ENCODE results near the gene ACER3. TPM values are rescaled to one million over a fixed set of nuclear protein-coding genes. Genes with fewer than 3 reads are reported as not detected.

ACER3 gene
- total and polyA plus RNA-seq, 2 of the 4 experiments (the other 2 are of a cell fraction): 3.5 to 10.0 TPM

- POLR2A ChIA-PET (ENCODE audit: unreplicated experiment): no interaction called here
- H3K4me2 ChIP-seq (ENCODE audit: low read depth, low read length): no peak overlapping the region
- H3K27me3 ChIP-seq (ENCODE audit: control insufficient read depth, insufficient read depth, low read length): peaks cover 14% of the 10 kb centered on the region
- H3K79me1 ChIP-seq (ENCODE audit: low read depth in 1 of 2, low read length in 2 of 2): no peaks in the 10 kb centered on the region
- H3K9me1 ChIP-seq (ENCODE audit: insufficient read depth, low read length): no peaks in the 10 kb centered on the region
- no peaks in the 10 kb centered on the region for H3K36me3 ChIP-seq (ENCODE audit: control insufficient read depth, insufficient read depth, low read length)
- H4K91ac ChIP-seq (ENCODE audit: insufficient read depth, low read depth, low read length): no peak overlapping the region
- intact Hi-C loops (cut with micrococcal nuclease): no loop called here
- no peak overlapping the region for H3K4ac ChIP-seq (ENCODE audit: low read depth, low read length)
- CTCF ChIA-PET: no interaction called here
- no peak for ATAC-seq (ENCODE audit: low read depth)
- no peak overlapping the region for H2BK15ac ChIP-seq (ENCODE audit: low read depth, low read length)
- H4K20me1 ChIP-seq (ENCODE audit: insufficient read depth, low read length): no peaks in the 10 kb centered on the region
- no peak overlapping the region for H3K18ac ChIP-seq (ENCODE audit: low read depth, low read length)
- no peak overlapping the region for H3K9ac ChIP-seq (ENCODE audit: low read depth, low read length)
- no peak overlapping the region for H2BK5ac ChIP-seq (ENCODE audit: low read depth, low read length, poor library complexity, severe bottlenecking)
- H3K4me3 ChIP-seq (ENCODE audit: insufficient read depth, low read depth, low read length): no peak overlapping the region
- H2BK20ac ChIP-seq (ENCODE audit: low read depth, low read length): no peak overlapping the region
- H2AK9ac ChIP-seq (replicated peaks; ENCODE audit: low read depth, low read length, poor library complexity): no peak overlapping the region
- no peaks in the 10 kb centered on the region for H3K4me1 ChIP-seq (ENCODE audit: control insufficient read depth, insufficient read depth, low read length)
- no peak for DNase-seq
- no peak overlapping the region for H4K8ac ChIP-seq (ENCODE audit: low read depth in 2 of 2, low read length in 2 of 2)
- H3K27ac ChIP-seq (ENCODE audit: insufficient read depth, low read length): no peak overlapping the region
- no TSS peak for BruUV-seq (replicated peaks)
- H2AFZ ChIP-seq (replicated peaks; ENCODE audit: low read length, poor library complexity): no peak overlapping the region
- peaks cover 15% of the 10 kb centered on the region for H3K9me3 ChIP-seq (ENCODE audit: control insufficient read depth, insufficient read depth, low read length)
- H3K14ac ChIP-seq (replicated peaks; ENCODE audit: low read depth, low read length): no peak overlapping the region
- H3K23ac ChIP-seq (ENCODE audit: low read depth, low read length): no peak overlapping the region
- TF ChIP-seq MAZ (IDR thresholded peaks at IDR 0.05; ENCODE audit: borderline replicate concordance, low read depth, low read length) (no peak), ELK1 (IDR thresholded peaks at IDR 0.05; ENCODE audit: borderline replicate concordance, low read depth, low read length) (no peak), USF2 (IDR thresholded peaks at IDR 0.05; ENCODE audit: low read depth, low read length) (no peak), CHD1 (IDR thresholded peaks at IDR 0.05; ENCODE audit: low read depth, low read length) (no peak)
- H3K56ac ChIP-seq (ENCODE audit: extremely low read depth, insufficient read depth, low read length): no peak overlapping the region
- in situ Hi-C loops (cut with MboI; ENCODE audit: low sequenced_read_pairs): no loop called here
- H4K5ac ChIP-seq (ENCODE audit: low read depth, low read length): no peak overlapping the region
- H2BK120ac ChIP-seq (ENCODE audit: low read depth, low read length): no peak overlapping the region
- no CpG with 5 or more reads among the region's 1 CpG for WGBS, 2 experiments (ENCODE audit: extremely low coverage in 2 of 2, insufficient read length in 1 of 2)
- dilution Hi-C loops (cut with HindIII; ENCODE audit: low sequenced_read_pairs, unreplicated experiment): no loop called here
- no peak overlapping the region for H2AK5ac ChIP-seq (ENCODE audit: low read depth, low read length)
Observed at GRCh38 chr11:77054084-77054483, 193.4 kb downstream of the ACER3 start.
